Choroid plexus epithelial cell (primary cell): ENCODE data around the gene ZNF81.
A peak's percentile ranks its signal among the peaks of the same experiment; 100 is the strongest.

Experiments
- DNase-seq: peaks from one replicate; pipeline ENCODE4 v3.0.0-alpha.2; 2010; ENCODE audit warnings: low read depth
- H3K4me3 ChIP-seq: 2 replicates; pipeline ENCODE4 v1.5.1; 2011; ENCODE audit warnings: low read depth, mild to moderate bottlenecking, control low read depth, low read length, moderate library complexity
- CTCF ChIP-seq: conservative IDR thresholded peaks from 2 replicates; pipeline ENCODE4 v1.5.1; 2011; ENCODE audit warnings: low read depth, mild to moderate bottlenecking, control low read depth, inconsistent platforms, low read length, moderate library complexity

The ZNF81 gene

GRCh38 chrX:47807548-47807947 is 29.2 kb upstream of the ZNF81 start:
- DNase-seq, result no peak
- H3K4me3 ChIP-seq, result no peak overlapping the region
- no peak for TF ChIP-seq CTCF

DNA sequence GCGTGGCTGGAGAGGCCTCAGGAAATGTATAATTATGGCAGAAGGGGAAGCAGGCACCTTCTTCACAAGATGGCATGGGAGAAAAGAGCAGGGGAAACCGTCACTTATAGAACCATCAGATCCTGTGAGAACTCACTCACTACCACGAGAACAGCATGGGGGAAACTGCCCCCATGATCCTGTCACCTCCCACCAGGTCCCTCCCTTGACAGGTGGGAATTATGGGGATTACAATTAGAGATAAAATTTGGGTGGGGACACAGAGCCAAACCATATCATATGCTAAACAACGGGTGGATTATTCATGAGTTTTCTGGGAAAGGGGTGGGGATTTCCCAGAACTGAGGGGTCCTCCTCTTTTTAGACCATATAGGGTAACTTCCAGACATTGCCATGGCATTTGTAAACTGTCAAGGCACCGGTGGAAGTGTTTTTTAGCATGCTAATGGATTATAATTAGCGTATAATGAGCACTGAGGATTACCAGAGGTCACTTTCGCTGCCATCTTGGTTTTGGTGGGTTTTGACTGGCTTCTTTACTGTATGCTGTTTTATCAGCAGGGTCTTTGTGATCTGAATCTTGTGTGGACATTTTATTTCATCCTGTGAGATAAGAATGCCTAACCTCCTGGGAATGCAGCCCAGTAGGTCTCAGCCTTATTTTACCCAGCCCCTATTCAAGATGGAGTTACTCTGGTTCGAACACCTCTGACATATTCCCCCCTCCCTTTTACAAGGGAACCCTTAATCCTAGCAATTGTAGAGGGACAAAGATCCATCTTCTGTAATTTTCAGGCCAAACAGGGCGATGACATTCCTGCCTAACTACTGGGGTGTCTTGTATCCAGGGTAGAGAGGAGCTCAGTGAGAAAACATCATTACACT is 27.6 kb upstream of the ZNF81 start:
- H3K4me3 ChIP-seq, result no peak overlapping the region
- no peak for TF ChIP-seq CTCF
- DNase-seq, result no peak

DNA sequence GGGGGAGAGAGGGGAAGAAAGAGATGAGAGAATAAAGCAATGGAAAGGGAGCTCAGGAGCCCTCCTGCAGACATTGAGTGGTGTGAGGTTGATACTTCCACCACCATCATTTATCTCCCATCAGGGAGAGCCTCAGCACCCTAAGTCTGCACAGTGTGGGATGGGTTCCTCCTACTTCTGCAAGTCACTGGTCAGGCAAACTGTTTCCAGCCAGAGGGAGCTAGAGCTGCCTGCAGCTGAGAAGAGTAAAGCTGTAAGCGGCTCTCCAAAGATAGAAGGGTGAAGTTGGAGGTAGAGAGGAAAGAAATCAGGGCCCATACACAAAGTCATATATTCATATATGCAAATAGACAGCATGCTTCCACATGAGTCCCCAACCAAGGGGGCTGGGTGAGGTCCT is 21.9 kb upstream of the ZNF81 start:
- TF ChIP-seq CTCF, result peak; percentile 50
- DNase-seq, result peak; percentile 46
- no peak overlapping the region for H3K4me3 ChIP-seq

GRCh38 chrX:47815901-47816845 is 20.5 kb upstream of the ZNF81 start:
- H3K4me3 ChIP-seq, result no peak overlapping the region
- no peak for TF ChIP-seq CTCF
- peak; percentile 7 for DNase-seq

DNA sequence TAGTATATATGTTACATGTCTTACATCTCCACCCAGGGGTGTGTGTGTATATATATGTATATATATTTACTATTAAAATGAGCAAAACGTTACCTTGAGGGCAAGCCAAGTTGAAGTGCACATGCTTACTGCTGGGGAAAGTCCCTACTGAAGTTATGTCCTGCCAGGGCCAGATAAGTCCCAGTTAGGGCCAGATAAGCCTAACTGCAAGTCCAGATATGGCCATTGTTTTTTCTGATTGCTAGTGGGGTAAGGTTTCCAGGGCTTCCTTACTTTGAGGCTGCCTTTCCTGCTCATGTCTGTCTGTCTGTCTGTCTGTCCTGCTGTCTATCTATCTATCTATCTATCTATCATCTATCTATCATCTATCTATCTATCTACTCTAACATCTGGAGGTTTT is 19.3 kb upstream of the ZNF81 start:
- H3K4me3 ChIP-seq, result no peak overlapping the region
- peak; percentile 6 for DNase-seq
- no peak for TF ChIP-seq CTCF

- H3K4me3 ChIP-seq, result no peak overlapping the region
- TF ChIP-seq CTCF, result no peak
- peak; percentile 5 for DNase-seq
These were observed 18.8 kb upstream of the ZNF81 start for GRCh38 chrX:47817897-47818296.
